ENCODE data around the gene CEP70.
"Not testable (repeated sequence)": the region's sequence is repeated elsewhere in the genome, so short reads cannot be mapped to it uniquely, and the experiment has no call there.

DNA sequence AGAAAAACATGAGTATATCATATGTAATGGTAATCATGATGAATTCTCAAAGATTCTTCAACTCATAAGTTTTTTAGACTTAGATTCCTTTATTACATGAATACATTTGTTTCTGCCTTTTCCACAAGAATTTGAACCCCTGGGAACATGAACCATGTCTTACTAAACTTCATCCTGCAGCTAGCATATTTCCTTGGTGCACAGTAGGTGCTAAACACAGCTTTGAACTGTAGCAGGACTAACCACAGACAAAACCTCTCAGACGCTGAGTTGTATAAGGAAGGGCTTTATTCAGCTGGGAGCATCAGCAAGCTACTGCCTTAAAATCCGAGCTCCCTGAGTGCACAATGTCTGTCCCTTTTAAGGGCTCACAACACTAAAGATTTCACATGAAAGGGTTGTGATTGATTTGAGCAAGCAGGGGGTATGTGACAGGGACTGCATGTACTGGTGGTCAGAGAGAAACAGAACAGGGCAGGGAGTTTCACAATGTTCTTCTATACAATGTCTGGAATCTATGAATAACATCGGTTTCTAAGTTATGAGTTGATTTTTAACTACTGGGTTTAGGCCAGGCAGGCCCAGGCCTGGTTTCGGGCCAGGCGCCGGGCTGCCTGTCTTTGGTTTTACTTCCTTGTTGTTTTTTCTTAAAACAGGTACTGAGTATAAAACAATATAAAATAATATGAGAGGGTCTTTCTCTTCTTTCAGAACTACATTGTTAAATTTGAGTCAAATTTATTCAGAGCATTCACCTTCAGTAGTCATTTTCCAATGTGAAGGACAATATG, 3.3 kb upstream of the CEP70 start:
- not testable (repeated sequence) for TF ChIP-seq POLR2AphosphoS5, GABPA (IDR thresholded peaks at IDR 0.05; ENCODE audit: low read depth)
- TF ChIP-seq, protein P1, sequence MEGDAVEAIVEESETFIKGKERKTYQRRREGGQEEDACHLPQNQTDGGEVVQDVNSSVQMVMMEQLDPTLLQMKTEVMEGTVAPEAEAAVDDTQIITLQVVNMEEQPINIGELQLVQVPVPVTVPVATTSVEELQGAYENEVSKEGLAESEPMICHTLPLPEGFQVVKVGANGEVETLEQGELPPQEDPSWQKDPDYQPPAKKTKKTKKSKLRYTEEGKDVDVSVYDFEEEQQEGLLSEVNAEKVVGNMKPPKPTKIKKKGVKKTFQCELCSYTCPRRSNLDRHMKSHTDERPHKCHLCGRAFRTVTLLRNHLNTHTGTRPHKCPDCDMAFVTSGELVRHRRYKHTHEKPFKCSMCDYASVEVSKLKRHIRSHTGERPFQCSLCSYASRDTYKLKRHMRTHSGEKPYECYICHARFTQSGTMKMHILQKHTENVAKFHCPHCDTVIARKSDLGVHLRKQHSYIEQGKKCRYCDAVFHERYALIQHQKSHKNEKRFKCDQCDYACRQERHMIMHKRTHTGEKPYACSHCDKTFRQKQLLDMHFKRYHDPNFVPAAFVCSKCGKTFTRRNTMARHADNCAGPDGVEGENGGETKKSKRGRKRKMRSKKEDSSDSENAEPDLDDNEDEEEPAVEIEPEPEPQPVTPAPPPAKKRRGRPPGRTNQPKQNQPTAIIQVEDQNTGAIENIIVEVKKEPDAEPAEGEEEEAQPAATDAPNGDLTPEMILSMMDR (IDR thresholded peaks at IDR 0.05; ENCODE audit: insufficient read depth, low read length), result not testable (repeated sequence)
